GM20000 (cell line): ENCODE measurements around the gene PFN1.

Source experiments
- DNase-seq: peaks from one replicate; pipeline ENCODE4 v3.0.0; 2012; ENCODE audit warnings: low spot score
- CTCF ChIP-seq: IDR thresholded peaks from 2 replicates; pipeline ENCODE4 v1.5.1; 2012; ENCODE audit warnings: mild to moderate bottlenecking, control low read depth; ENCODE audit errors: extremely low read depth, missing control alignments

The PFN1 gene

GRCh38 chr17:4953451-4953961 lies 5.2 kb upstream of the PFN1 start:
- DNase-seq, result no peak
- TF ChIP-seq CTCF, result no peak

- DNase-seq, result no peak
- no peak for TF ChIP-seq CTCF
These were observed 3.2 kb upstream of the PFN1 start for GRCh38 chr17:4951486-4951885.

- DNase-seq, result no peak
- TF ChIP-seq CTCF, result no peak
These were observed 2.4 kb upstream of the PFN1 start, which contains the start of gene ENO3 for GRCh38 chr17:4950746-4951204. ENO3 (plus strand) TSS chr17:4951119; CDS start chr17:4951830, 711 bp downstream.

GRCh38 chr17:4950075-4950745 lies 1.9 kb upstream of the PFN1 start:
- no peak for TF ChIP-seq CTCF
- DNase-seq, result no peak

GRCh38 chr17:4949321-4950074 lies 1.2 kb upstream of the PFN1 start:
- TF ChIP-seq CTCF, result no peak
- DNase-seq, result peak; percentile 93

GRCh38 chr17:4948931-4949320 lies 596 bp upstream of the PFN1 start:
- no peak for TF ChIP-seq CTCF
- DNase-seq, result peak; percentile 93
